HL-60 (cell line): ENCODE data around the gene SBK2.
"Not testable (repeated sequence)": the region's sequence is repeated elsewhere in the genome, so short reads cannot be mapped to it uniquely, and the experiment has no call there.

Experiments
- CTCF ChIP-seq: IDR thresholded peaks from one replicate; pipeline ENCODE4 v1.5.1; 2011; ENCODE audit warnings: low read length, control low read depth, inconsistent platforms; ENCODE audit not compliant: insufficient read depth
- GABPA ChIP-seq: IDR thresholded peaks from 2 replicates; pipeline ENCODE4 v1.6.1; 2012; ENCODE audit warnings: low read depth
- POLR2AphosphoS5 ChIP-seq: IDR thresholded peaks from 2 replicates; pipeline ENCODE4 v1.6.1; 2012; ENCODE audit warnings: low read depth
- REST ChIP-seq: IDR thresholded peaks from 2 replicates; pipeline ENCODE4 v1.6.1; 2012; ENCODE audit warnings: low read depth; ENCODE audit not compliant: insufficient replicate concordance
- SPI1 ChIP-seq: IDR thresholded peaks from 2 replicates; pipeline ENCODE4 v1.6.1; 2012; ENCODE audit warnings: low read depth, mild to moderate bottlenecking, borderline replicate concordance

GRCh38 chr19:55573929-55574328 lies 37.0 kb upstream of the SBK2 start:
- TF ChIP-seq POLR2AphosphoS5, CTCF, GABPA, REST, SPI1: not testable (repeated sequence)
